NCI-H1092 treated with DMSO at 0.1 percent for 48 hours (cell line): ENCODE data around the gene ITIH2.

Experiments used
- DNase-seq: peaks from one replicate; lab custom pipeline; 2025; lab: John Stamatoyannopoulos, UW

Gene ITIH2

GRCh38 chr10:7797582-7797981, 94.5 kb downstream of the ITIH2 start:
- DNase-seq: no peak
